ENCODE data around the gene RALY.
A peak's percentile ranks its signal among the peaks of the same experiment; 100 is the strongest.
"Not testable (repeated sequence)": the region's sequence is repeated elsewhere in the genome, so short reads cannot be mapped to it uniquely, and the experiment has no call there.

RALY gene

DNA sequence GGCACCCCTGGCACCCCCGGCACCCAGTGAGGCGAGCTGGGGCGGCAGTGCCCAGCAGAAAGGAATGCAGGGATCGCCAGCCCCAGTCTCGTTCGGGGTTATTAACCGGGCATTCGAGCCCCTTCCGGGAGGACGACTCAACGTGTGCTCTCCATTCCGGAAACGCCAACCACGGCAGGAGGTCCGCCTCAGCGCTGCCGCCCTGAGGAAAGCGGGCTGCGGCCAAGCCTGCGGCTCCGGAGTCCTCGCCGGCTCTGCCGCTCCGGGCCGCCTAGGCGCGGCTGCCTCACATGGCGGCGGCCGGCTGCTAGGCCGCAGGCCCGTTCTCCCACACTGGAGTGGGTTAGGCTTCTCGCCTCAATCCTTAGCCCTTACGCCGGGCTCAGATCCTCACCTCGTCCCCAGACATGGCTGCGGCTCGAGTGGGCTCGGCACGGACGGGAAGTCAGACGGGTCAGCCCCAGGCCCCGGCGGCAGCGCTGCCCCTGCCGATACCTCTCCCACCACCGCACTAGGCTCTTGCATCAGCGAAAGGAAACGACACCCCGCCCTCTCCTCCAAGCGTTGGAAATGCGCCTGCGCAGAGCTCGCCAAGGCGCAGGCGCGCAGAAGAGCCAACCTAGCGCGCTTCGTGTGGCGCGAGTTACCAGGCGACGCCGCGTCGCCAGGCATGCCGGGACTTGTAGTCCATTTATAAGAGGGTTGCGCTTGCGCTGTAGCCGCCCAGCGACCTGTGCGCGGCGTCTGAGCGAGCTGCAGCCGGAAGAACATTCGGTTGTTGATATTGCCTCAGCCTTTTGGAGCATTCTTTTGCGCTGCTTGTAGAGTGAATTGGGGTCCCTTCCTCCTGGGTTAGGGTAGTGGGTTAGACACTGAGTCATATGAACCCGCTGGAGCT, 118.2 kb downstream of the RALY start, which contains the start of gene EIF2S2:
Gene EIF2S2 (minus strand): TSS at position 542 of the 898 bp plus-strand sequence. CDS start 133 bp downstream, at position 409.
- DNase-seq = peak; percentile 98

DNA sequence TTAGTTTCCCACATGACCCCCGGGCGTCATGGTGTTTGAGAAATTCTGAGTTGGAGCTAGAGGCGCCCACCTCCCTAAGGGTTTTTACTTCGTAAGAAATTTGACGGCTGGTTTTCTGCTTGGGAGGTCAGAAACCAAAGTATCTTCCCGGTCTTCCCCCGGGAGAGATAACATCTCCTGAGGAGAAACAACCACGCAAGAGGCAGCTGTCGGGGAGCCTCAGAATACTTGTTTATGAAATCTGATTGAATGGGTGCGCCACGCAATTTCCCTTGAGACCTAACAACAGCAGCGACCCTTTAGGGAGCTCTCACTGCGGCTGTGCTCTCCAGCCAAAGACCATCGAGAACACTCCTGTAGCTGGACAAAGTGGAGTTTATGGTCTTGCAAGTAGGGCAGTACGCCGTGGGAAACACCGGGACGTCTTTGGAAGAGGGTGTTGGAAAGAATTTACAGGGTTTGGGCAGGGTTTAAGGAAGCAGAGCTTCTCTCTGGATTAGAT, 118.9 kb downstream of the RALY start:
- peak; percentile 79 for DNase-seq

DNA sequence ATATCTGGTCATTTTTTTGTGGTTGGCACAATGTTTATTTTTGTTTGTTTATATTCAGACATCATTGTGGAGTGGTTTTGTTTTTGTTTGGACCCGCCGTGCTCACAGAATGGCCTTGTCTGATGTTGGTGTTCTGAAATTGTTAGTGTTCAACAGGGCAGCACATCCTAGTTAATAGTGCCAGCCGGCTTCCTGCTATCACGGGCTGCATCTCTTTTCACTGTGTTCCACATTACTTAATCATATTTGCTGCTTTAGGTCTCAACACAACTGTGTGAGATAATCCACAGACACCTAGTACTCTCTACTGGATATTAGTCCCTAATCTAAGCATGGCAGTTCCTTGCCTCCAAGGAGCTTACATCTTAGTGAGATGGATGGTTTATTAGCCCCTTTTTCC, 121.1 kb downstream of the RALY start:
- DNase-seq = no peak

DNA sequence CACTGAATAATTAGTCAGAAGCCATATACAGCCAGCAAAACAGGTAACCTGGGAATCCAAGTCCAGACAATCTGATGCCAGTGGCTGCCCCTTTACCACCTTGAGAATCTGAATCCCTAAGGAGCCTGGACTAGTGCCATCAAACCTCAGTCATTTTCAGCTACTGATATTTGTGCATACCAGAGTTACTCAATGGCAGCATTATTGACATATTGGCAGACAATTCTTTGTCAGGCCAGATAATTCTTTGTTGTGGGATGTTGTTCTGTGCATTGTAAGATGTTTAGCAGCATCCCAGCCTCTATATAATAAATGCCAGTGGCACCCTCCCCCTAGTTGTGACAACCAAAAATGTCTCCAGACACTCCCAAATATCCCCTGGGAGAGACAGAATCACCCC, 121.5 kb downstream of the RALY start:
- DNase-seq = no peak

DNA sequence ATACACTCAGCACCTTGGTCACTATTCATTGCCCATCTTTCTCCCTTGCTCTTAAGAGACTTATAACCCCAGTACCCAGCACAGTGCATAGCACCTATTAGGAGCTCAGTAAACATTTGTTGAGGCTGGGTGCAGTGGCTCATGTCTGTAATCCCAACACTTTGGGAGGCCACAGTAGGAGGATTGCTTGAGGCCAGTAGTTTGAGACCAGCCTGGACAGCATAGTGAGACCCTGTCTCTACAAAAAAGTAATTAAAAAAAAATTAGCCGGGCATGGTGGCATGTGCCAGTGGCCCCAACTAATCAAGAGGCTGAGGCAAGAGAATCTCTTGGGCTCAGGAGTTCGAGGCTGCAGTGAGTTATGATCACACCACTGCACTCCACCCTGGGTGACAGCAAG, 126.5 kb downstream of the RALY start:
- no peak for DNase-seq

DNA sequence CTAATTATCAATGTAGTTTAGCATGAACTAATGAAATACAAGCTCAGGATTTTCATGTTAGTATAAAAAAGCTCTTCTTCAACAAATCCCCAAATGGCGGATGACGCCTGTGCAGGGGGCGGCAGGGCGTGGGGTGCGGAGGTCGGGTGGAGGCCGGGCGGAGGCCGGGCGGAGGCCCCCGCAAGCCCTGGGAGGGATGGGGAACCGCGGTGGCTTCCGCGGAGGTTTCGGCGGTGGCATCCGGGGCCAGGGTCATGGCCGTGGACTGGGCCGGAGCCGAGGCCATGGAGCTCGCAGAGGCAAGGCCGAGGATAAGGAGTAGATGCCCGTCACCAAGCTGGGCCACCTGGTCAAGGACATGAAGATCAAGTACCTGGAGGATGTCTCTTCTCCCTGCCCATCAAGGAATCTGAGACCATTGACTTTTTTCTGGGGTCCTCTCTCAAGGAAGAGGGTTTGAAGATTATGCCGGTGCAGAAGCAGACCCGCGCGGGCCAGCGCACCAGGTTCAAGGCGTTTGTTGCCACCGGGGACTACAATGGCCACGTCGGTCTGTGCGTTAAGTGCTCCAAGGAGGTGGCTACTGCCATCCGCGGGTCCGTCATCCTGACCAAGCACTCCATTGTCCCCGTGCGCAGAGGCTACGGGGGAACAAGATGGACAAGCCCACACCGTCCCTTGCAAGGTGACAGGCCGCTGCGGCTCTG, 128.7 kb downstream of the RALY start:
- DNase-seq = no peak

- DNase-seq = no peak
These were observed 129.6 kb downstream of the RALY start for GRCh38 chr20:34123309-34123708.

DNA sequence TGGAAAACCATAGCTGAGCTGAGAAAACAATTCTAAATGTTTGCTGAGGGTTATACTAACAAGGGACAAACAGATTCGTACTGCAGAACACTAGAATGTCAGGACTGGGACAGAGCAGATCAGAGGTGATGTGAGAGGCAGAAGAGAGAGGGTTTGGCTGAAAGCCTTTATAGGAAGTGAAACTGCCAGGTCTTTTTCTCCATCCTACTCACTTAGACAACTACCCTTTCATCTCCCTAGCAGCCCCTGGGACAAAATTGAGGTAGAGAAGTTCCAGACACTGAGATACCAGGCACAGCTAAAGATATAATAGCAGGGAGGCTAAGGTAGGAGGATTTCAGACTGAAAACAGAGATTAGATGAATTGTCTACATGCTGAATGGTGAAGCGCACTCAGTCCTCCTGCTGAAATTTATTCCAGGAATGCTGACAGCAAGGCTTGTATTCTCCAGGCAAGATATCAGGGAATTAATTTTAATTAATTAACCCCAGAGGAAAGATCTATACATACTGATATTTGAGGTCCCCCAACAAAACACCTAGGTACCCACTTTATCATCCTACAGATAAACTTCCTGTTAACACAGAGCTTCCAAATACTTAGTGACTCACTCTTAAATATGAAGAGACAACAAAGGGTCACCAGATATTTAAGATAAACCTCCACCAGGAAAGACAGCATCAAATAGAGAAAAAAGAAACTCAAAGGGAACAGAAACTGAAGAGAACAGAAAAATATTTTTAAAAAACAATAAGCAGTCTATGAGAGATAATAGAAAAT, 130.9 kb downstream of the RALY start:
- no peak for DNase-seq

DNA sequence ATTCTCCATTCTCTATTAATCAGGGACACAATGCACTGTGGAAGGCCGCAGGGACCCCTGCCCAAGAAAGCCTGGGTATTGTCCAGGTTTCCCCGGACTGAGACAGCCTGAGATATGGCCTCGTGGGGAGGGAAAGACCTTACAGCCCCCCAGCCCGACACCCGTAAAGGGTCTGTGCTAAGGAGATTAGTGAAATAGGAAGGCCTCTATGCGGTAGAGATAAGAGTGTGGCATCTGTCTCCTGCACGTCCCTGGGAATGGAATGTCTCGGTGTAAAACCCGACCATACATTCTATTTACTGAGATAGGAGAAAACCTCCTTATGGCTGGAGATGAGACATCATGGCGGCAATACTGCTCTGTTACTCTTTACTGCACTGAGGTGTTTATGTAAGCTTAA, 134.1 kb downstream of the RALY start:
- DNase-seq = no peak

DNA sequence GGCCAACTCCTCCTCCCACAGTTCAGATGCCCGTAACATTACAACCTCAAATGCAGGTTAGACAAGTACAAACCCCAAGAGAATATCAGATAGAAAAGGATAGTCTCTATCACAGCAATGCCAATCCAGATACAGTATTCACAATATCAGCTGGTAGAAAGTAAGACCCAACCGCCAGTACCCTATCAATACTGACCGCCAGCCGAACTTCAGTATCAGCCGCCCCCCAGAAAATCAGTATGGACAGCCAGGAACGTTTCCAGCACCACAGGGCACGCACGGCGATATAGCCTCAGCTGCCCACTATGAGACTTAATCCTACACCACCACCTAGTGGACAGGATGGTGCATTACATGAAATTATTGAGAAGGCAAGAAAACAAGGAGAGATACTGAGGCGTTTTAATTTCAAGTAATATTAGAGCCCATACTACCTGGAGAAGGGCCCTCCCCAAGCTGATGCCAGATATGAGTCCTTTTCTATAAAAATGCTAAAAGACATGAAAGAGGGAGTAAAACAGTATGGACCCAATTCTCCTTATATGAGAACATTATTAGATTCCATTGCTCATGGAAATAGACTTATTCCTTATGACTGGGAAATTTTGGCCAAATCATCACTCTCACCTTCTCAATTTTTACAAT, 135.9 kb downstream of the RALY start:
- DNase-seq = peak; percentile 62

DNA sequence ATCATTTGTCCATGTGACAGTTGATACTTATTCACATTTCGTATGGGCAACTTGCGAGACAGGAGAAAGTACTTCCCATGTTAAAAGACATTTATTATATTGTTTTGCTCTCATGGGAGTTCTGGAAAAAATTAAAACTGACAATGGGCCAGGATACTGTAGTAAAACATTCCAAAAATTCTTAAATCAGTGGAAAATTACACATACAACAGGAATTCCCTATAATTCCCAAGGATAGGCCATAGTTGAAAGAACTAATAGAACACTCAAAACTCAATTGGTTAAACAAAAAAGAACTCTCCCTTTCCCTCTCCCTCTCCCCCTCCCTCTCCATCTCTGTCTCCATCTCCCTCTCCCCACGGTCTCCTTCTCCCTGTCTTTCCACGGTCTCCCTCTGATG, 137.8 kb downstream of the RALY start:
- no peak for DNase-seq

GRCh38 chr20:34132491-34132890, 138.8 kb downstream of the RALY start:
- DNase-seq = not testable (repeated sequence)

- not testable (repeated sequence) for DNase-seq
These were observed 139.2 kb downstream of the RALY start for GRCh38 chr20:34132943-34133342.

- DNase-seq = not testable (repeated sequence)
These were observed 139.7 kb downstream of the RALY start for GRCh38 chr20:34133365-34133860.
